Liver (tissue), 3 donors: Measurements from ENCODE around the gene ISG15.

Experiments
- ATF3 ChIP-seq: IDR thresholded peaks from 2 replicates; pipeline ENCODE4 v1.6.1; 2016; ENCODE audit warnings: antibody characterized with exemption
- CTCF ChIP-seq: fragments of 150-350 bp; IDR thresholded peaks from 2 replicates; pipeline ENCODE4 v1.5.1; 2017; ENCODE audit warnings: improper control_type of control experiment, low read depth, low read length; ENCODE audit not compliant: missing input control
- GABPA ChIP-seq, 2 donors: IDR thresholded peaks in 1 of 2; conservative IDR thresholded peaks in 1 of 2; 2 replicates each; pipeline ENCODE4 v1.6.1; 2016; ENCODE audit warnings: antibody characterized with exemption in 2 of 2, mild to moderate bottlenecking in 1 of 2, moderate library complexity in 1 of 2
- HNF4A ChIP-seq, 2 donors: conservative IDR thresholded peaks; 2 replicates each; pipeline ENCODE4 v1.6.1; 2016; ENCODE audit warnings: antibody characterized with exemption in 2 of 2, mild to moderate bottlenecking in 2 of 2
- JUND ChIP-seq, 2 donors: IDR thresholded peaks; 2 replicates each; pipeline ENCODE4 v1.6.1; 2016; ENCODE audit warnings: antibody characterized with exemption in 2 of 2
- REST ChIP-seq: IDR thresholded peaks from 2 replicates; pipeline ENCODE4 v1.6.1; 2016; ENCODE audit warnings: antibody characterized with exemption, mild to moderate bottlenecking
- SP1 ChIP-seq: IDR thresholded peaks from 2 replicates; pipeline ENCODE4 v1.6.1; 2018; ENCODE audit warnings: antibody characterized with exemption, mild to moderate bottlenecking
- TAF1 ChIP-seq: conservative IDR thresholded peaks from 2 replicates; pipeline ENCODE4 v1.6.1; 2016; ENCODE audit warnings: antibody characterized with exemption, mild to moderate bottlenecking
- donor health status: healthy.
- donor health status: healthy.

- no peak for TF ChIP-seq JUND (IDR thresholded peaks at IDR 0.05)
- no peak for TF ChIP-seq REST
- TF ChIP-seq CTCF = no peak
- TF ChIP-seq SP1 = no peak
- TF ChIP-seq GABPA (IDR thresholded peaks at IDR 0.05 in 1 of 2, conservative IDR thresholded peaks at IDR 0.05 in 1 of 2) = no peak
- TF ChIP-seq TAF1 = no peak
- no peak for TF ChIP-seq ATF3
- TF ChIP-seq HNF4A (conservative IDR thresholded peaks at IDR 0.05) = no peak
Measured at GRCh38 chr1:1063261-1063944, 50.1 kb downstream of the ISG15 start.
